Osteoblast (primary cell): Measurements from ENCODE around the gene MAN2A1. TPM values are rescaled to one million over a fixed set of nuclear protein-coding genes. Genes with fewer than 3 reads are reported as not detected.
"Not testable (repeated sequence)": the region's sequence is repeated elsewhere in the genome, so short reads cannot be mapped to it uniquely, and the experiment has no call there.

ENCODE experiments used
- DNase-seq: peaks from one replicate; pipeline ENCODE4 v3.0.0; 2011; ENCODE audit warnings: low spot score, mixed read lengths; ENCODE audit not compliant: insufficient read length; ENCODE audit errors: missing footprints
- H2AFZ ChIP-seq: 2 replicates; pipeline ENCODE4 v1.6.0; 2011; ENCODE audit warnings: mild to moderate bottlenecking, low read length
- H3K27ac ChIP-seq: 2 replicates; pipeline ENCODE4 v1.5.1; 2011; ENCODE audit warnings: mild to moderate bottlenecking, low read depth, low read length, moderate library complexity
- H3K27me3 ChIP-seq: 2 replicates; pipeline ENCODE4 v1.6.0; 2012; ENCODE audit warnings: mild to moderate bottlenecking, control low read depth, inconsistent platforms, low read length, moderate library complexity; ENCODE audit not compliant: insufficient read depth
- H3K36me3 ChIP-seq: 2 replicates; pipeline ENCODE4 v1.5.1; 2011; ENCODE audit warnings: mild to moderate bottlenecking, low read length, control low read depth, moderate library complexity; ENCODE audit not compliant: insufficient read depth
- H3K4me1 ChIP-seq: 2 replicates; pipeline ENCODE4 v1.5.1; 2011; ENCODE audit warnings: mild to moderate bottlenecking, low read length, control low read depth, moderate library complexity; ENCODE audit not compliant: insufficient read depth
- H3K4me2 ChIP-seq: 2 replicates; pipeline ENCODE4 v1.6.0; 2011; ENCODE audit warnings: mild to moderate bottlenecking, low read length; ENCODE audit not compliant: insufficient read depth
- H3K4me3 ChIP-seq: fragments of 200-600 bp; sonication (generic); 3 replicates; pipeline ENCODE4 v1.5.1; 2012; ENCODE audit warnings: mild to moderate bottlenecking, low read length, inconsistent platforms; ENCODE audit not compliant: insufficient read depth
- H3K79me2 ChIP-seq: 2 replicates; pipeline ENCODE4 v1.6.0; 2012; ENCODE audit warnings: mild to moderate bottlenecking, low read length, control low read depth, inconsistent platforms; ENCODE audit not compliant: insufficient read depth
- H3K9me3 ChIP-seq: 2 replicates; pipeline ENCODE4 v1.5.1; 2011; ENCODE audit warnings: low read depth, low read length, control low read depth
- H4K20me1 ChIP-seq: 2 replicates; pipeline ENCODE4 v1.6.0; 2012; ENCODE audit warnings: mild to moderate bottlenecking, low read length, control low read depth; ENCODE audit not compliant: insufficient read depth
- total RNA-seq: library from RNA; depleted of rRNA; stranded (reverse); fragments of >200 nt; gene quantifications from 2 replicates; pipeline ENCODE4 v1.2.3, GENCODE V29; 2012
- TF ChIP-seq, protein P1 (sequence below): IDR thresholded peaks from 2 replicates; pipeline ENCODE4 v1.5.1; 2011; ENCODE audit warnings: mild to moderate bottlenecking, low read depth, low read length, moderate library complexity; ENCODE audit errors: extremely low read depth

MAN2A1 gene
- total RNA-seq, 1 donor, result 81.8 TPM

DNA sequence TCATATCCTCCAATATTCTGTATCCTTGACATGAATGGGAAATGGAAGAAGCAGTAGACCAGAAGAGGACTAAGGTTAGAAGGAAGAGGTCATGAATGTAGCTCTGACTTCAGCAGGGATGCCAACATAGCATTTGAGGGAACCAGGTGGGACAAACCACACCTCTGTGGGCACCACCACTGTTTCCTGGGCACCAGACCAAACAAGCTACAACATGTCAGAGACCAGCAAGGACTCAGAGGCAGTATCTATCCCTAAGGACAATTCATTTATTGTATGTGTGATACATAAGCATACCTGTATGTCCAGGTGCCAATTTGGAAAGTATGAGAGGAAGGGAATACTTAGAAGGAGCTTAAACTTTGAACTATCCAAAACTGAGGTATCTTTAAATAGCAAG, 192.8 kb downstream of the MAN2A1 start:
- no peak for DNase-seq
- H3K4me1 ChIP-seq, result peaks cover 3% of the 10 kb centered on the region
- TF ChIP-seq, protein P1, sequence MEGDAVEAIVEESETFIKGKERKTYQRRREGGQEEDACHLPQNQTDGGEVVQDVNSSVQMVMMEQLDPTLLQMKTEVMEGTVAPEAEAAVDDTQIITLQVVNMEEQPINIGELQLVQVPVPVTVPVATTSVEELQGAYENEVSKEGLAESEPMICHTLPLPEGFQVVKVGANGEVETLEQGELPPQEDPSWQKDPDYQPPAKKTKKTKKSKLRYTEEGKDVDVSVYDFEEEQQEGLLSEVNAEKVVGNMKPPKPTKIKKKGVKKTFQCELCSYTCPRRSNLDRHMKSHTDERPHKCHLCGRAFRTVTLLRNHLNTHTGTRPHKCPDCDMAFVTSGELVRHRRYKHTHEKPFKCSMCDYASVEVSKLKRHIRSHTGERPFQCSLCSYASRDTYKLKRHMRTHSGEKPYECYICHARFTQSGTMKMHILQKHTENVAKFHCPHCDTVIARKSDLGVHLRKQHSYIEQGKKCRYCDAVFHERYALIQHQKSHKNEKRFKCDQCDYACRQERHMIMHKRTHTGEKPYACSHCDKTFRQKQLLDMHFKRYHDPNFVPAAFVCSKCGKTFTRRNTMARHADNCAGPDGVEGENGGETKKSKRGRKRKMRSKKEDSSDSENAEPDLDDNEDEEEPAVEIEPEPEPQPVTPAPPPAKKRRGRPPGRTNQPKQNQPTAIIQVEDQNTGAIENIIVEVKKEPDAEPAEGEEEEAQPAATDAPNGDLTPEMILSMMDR, result no peak
- H3K79me2 ChIP-seq, result no peaks in the 10 kb centered on the region
- no peak overlapping the region for H3K4me2 ChIP-seq
- H3K27ac ChIP-seq, result no peak overlapping the region
- H3K9me3 ChIP-seq, result no peaks in the 10 kb centered on the region
- no peaks in the 10 kb centered on the region for H3K27me3 ChIP-seq
- no peaks in the 10 kb centered on the region for H3K36me3 ChIP-seq
- H2AFZ ChIP-seq, result no peak overlapping the region
- H4K20me1 ChIP-seq, result no peaks in the 10 kb centered on the region
- no peak overlapping the region for H3K4me3 ChIP-seq

DNA sequence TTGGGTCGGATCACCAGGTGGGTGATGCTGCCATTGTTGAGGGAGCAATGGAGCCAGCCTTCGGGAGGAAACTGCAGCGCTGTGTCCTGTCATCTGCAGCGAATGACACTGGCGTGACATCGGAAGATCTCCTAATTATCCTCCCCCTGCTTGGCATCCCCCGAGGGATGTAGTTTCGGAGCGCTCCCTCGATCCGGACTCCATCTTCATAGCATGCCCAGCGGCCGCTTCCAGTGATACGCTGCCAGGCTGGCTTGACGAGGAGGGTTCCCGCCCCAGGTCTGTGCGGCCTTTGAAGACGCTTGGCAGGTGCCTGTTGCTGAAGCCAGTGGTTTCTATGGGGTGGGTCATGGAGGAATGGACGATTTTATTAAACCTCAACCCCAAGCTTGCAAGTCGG, 194.9 kb downstream of the MAN2A1 start:
- no peaks in the 10 kb centered on the region for H3K27me3 ChIP-seq
- no peak overlapping the region for H3K4me3 ChIP-seq
- H3K79me2 ChIP-seq, result no peaks in the 10 kb centered on the region
- H3K27ac ChIP-seq, result no peak overlapping the region
- H3K36me3 ChIP-seq, result no peaks in the 10 kb centered on the region
- DNase-seq, result no peak
- no peak overlapping the region for H3K4me2 ChIP-seq
- H3K9me3 ChIP-seq, result no peaks in the 10 kb centered on the region
- H3K4me1 ChIP-seq, result no peaks in the 10 kb centered on the region
- H2AFZ ChIP-seq, result no peak overlapping the region
- no peaks in the 10 kb centered on the region for H4K20me1 ChIP-seq
- TF ChIP-seq, protein P1, result no peak

DNA sequence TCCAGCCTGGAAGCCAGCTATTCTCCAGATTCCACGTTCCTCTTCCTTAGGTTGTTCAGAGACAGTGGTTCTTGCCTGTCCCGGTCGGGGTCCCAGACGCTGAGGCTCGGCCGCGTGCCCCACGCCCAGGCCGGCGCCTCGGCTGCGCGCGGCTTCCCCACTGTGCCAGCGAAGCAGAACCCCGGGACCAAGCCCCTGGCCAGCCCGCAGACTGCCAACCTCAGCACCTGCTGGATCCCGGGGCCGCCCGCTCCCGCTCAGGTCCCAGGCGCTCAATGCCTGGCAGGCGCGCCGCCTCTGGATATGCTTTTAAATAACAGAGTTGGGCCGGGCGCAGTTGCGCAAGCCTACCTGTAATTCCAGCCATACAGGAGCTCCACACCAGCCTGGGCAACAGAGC, 195.5 kb downstream of the MAN2A1 start:
- H3K27ac ChIP-seq, result no peak overlapping the region
- no peaks in the 10 kb centered on the region for H4K20me1 ChIP-seq
- no peak overlapping the region for H3K4me3 ChIP-seq
- no peak overlapping the region for H3K4me2 ChIP-seq
- DNase-seq, result no peak
- H3K4me1 ChIP-seq, result no peaks in the 10 kb centered on the region
- no peaks in the 10 kb centered on the region for H3K27me3 ChIP-seq
- H3K9me3 ChIP-seq, result no peaks in the 10 kb centered on the region
- H3K36me3 ChIP-seq, result no peaks in the 10 kb centered on the region
- TF ChIP-seq, protein P1, result no peak
- H3K79me2 ChIP-seq, result no peaks in the 10 kb centered on the region
- H2AFZ ChIP-seq, result no peak overlapping the region

DNA sequence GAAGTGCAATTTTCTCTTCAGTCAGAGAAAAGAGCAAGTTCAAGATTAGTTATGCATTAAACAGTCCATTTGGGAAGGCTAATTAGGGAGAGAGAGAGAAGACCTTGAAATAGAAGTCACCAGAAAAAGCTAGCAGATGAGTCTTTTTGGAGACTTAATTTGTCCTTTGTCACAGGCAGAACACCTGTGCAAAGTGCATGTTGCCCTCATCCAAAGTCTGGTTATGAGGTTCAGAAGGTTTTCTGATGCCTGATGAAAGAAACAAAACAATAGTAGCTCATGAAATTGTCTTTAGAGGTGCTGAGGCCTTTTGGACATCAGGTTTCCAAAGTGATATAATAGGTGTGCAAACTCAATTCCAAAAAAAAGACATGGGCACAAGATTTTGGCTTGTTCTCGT, 199.3 kb downstream of the MAN2A1 start:
- TF ChIP-seq, protein P1, result no peak
- H4K20me1 ChIP-seq, result no peaks in the 10 kb centered on the region
- no peaks in the 10 kb centered on the region for H3K4me1 ChIP-seq
- H2AFZ ChIP-seq, result no peak overlapping the region
- no peaks in the 10 kb centered on the region for H3K27me3 ChIP-seq
- no peaks in the 10 kb centered on the region for H3K9me3 ChIP-seq
- no peaks in the 10 kb centered on the region for H3K79me2 ChIP-seq
- no peaks in the 10 kb centered on the region for H3K36me3 ChIP-seq
- no peak overlapping the region for H3K4me2 ChIP-seq
- no peak for DNase-seq
- no peak overlapping the region for H3K27ac ChIP-seq
- H3K4me3 ChIP-seq, result no peak overlapping the region

DNA sequence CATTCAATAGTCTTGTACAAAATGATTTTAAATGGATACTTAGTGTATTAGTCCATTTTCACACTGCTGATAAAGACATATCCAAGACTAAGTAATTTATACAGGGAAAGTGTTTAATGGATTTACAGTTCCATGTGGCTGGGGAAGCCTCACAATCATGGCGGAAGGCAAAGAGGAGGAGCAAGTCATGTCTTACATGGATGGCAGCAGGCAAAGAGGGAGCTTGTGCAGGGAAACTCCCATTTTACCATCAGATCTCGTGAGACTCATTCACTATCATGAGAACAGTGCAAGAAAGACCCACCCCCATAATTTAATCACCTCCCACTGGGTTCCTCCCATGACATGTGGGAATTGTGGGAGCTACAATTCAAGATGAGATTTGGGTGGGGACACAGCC, 203.5 kb downstream of the MAN2A1 start:
- not testable (repeated sequence) for H3K27ac ChIP-seq, H3K9me3 ChIP-seq, DNase-seq, H3K4me1 ChIP-seq, H3K27me3 ChIP-seq, H4K20me1 ChIP-seq, H2AFZ ChIP-seq, H3K79me2 ChIP-seq, H3K4me3 ChIP-seq, H3K4me2 ChIP-seq, H3K36me3 ChIP-seq
